HepG2 (cell line): ENCODE measurements around the gene LRTM2. TPM values are rescaled to one million over a fixed set of nuclear protein-coding genes. Genes with fewer than 3 reads are reported as not detected.

Experiments
- ARNTL ChIP-seq: sonication (generic); formaldehyde crosslinking; IDR thresholded peaks from 2 replicates; pipeline ENCODE4 v1.4.0; 2020; ENCODE audit warnings: mild to moderate bottlenecking, missing genetic modification reagents
- ATF6 ChIP-seq: sonication (generic); formaldehyde crosslinking; conservative IDR thresholded peaks from 2 replicates; pipeline ENCODE4 v1.4.0; 2020; ENCODE audit warnings: missing genetic modification reagents
- HNF1B ChIP-seq: sonication (generic); formaldehyde crosslinking; IDR thresholded peaks from 2 replicates; pipeline ENCODE4 v1.5.1; 2020; ENCODE audit warnings: mild to moderate bottlenecking, moderate library complexity, missing genetic modification reagents
- KAT2B ChIP-seq: fragments of 150-350 bp; IDR thresholded peaks from 2 replicates; pipeline ENCODE4 v1.6.1; 2014; ENCODE audit warnings: low read depth, low read length, borderline replicate concordance
- NBN ChIP-seq: fragments of 450-650 bp; conservative IDR thresholded peaks from 2 replicates; pipeline ENCODE4 v1.6.1; 2017
- NFKB2 ChIP-seq: sonication (generic); formaldehyde crosslinking; IDR thresholded peaks from 2 replicates; pipeline ENCODE4 v1.4.0; 2020; ENCODE audit warnings: missing genetic modification reagents, borderline replicate concordance
- NPAS2 ChIP-seq: sonication (generic); formaldehyde crosslinking; IDR thresholded peaks from 2 replicates; pipeline ENCODE4 v1.8.0; 2022; ENCODE audit warnings: mild to moderate bottlenecking, missing genetic modification reagents, borderline replicate concordance
- RFXAP ChIP-seq: sonication (generic); formaldehyde crosslinking; IDR thresholded peaks from 2 replicates; pipeline ENCODE4 v1.4.0; 2020; ENCODE audit warnings: missing genetic modification reagents, borderline replicate concordance
- RORA ChIP-seq: sonication (generic); formaldehyde crosslinking; IDR thresholded peaks from 2 replicates; pipeline ENCODE4 v1.5.0; 2020; ENCODE audit warnings: mild to moderate bottlenecking, missing genetic modification reagents, moderate library complexity
- SIX4 ChIP-seq: sonication (generic); formaldehyde crosslinking; IDR thresholded peaks from 2 replicates; pipeline ENCODE4 v1.4.0; 2020; ENCODE audit warnings: missing genetic modification reagents
- THAP11 ChIP-seq: IDR thresholded peaks from 2 replicates; pipeline ENCODE4 v1.6.1; 2016; ENCODE audit warnings: missing biosample characterization, missing genetic modification reagents
- THRA ChIP-seq: sonication (generic); formaldehyde crosslinking; IDR thresholded peaks from 2 replicates; pipeline ENCODE4 v1.4.0; 2020; ENCODE audit warnings: missing genetic modification reagents, borderline replicate concordance
- ZBTB44 ChIP-seq: sonication (generic); formaldehyde crosslinking; IDR thresholded peaks from 2 replicates; pipeline ENCODE4 v1.4.0; 2020; ENCODE audit warnings: missing genetic modification reagents
- ZMAT3 ChIP-seq: sonication (generic); formaldehyde crosslinking; conservative IDR thresholded peaks from 2 replicates; pipeline ENCODE4 v1.7.0; 2021; ENCODE audit warnings: missing genetic modification reagents
- ZNF296 ChIP-seq: sonication (generic); formaldehyde crosslinking; conservative IDR thresholded peaks from 2 replicates; pipeline ENCODE4 v1.5.0; 2020; ENCODE audit warnings: mild to moderate bottlenecking, missing genetic modification reagents
- ZNF331 ChIP-seq: sonication (generic); formaldehyde crosslinking; IDR thresholded peaks from 2 replicates; pipeline ENCODE4 v1.4.0; 2020; ENCODE audit warnings: missing genetic modification reagents
- ZNF468 ChIP-seq: sonication (generic); formaldehyde crosslinking; IDR thresholded peaks from 2 replicates; pipeline ENCODE4 v1.8.0; 2022; ENCODE audit warnings: mild to moderate bottlenecking, moderate library complexity, missing genetic modification reagents
- ZNF710 ChIP-seq: sonication (generic); formaldehyde crosslinking; IDR thresholded peaks from 2 replicates; pipeline ENCODE4 v1.5.0; 2020; ENCODE audit warnings: mild to moderate bottlenecking, missing genetic modification reagents, borderline replicate concordance
- ZNF83 ChIP-seq: sonication (generic); formaldehyde crosslinking; IDR thresholded peaks from 2 replicates; pipeline ENCODE4 v1.4.0; 2020; ENCODE audit warnings: missing genetic modification reagents, mild to moderate bottlenecking, borderline replicate concordance
- polyA plus RNA-seq, 8 experiments: library from polyadenylated mRNA; depleted of rRNA in 3 of 8; stranded (reverse) in 7 of 8; unstranded in 1 of 8; fragments of >200 nt; fragmentation: Illumina TruSeq in 4 of 8; extraction: Trizol in 4 of 8; gene quantifications; 2 replicates each; pipeline versions ENCODE4 v1.2.1 to v1.2.3, GENCODE V29; 2011 to 2016; ENCODE audit warnings: low read depth in 4 of 8, missing spikeins in 1 of 8, mixed read lengths in 1 of 8; ENCODE audit not compliant: insufficient read depth in 1 of 8
- total RNA-seq, 5 experiments: library from RNA; depleted of rRNA; stranded (reverse); fragments of >200 nt; fragmentation: Illumina TruSeq; extraction: Trizol; gene quantifications; 2 replicates each; pipeline ENCODE4 v1.2.3, GENCODE V29; 2016; ENCODE audit warnings: low read depth in 1 of 5

The LRTM2 gene
- total and polyA plus RNA-seq, 2 of the 13 experiments (the other 11 are each of a cell fraction or from before 2014, with no cell fraction given) = 0.09 TPM; not detected in 1

- TF ChIP-seq ZNF296 (CRISPR knock-in tag) = peak; percentile 74; the same call in 1 of the 2 replicates
- 0 out of 2 replicates have a peak, but pooled peaks have one; percentile 83 for TF ChIP-seq ZMAT3 (CRISPR knock-in tag)
- TF ChIP-seq RFXAP (CRISPR knock-in tag) = peak; percentile 58; the same call in 1 of the 2 replicates
- peak; percentile 43; the same call in 1 of the 2 replicates for TF ChIP-seq ZNF710 (CRISPR knock-in tag)
- TF ChIP-seq THAP11 (CRISPR knock-in tag) = peak; percentile 57
- TF ChIP-seq HNF1B (CRISPR knock-in tag) = peak; percentile 67; the same call in 1 of the 2 replicates
- 0 out of 2 replicates have a peak, but pooled peaks have one; percentile 39 for TF ChIP-seq SIX4 (CRISPR knock-in tag)
- peak; percentile 97; the same call in 1 of the 2 replicates for TF ChIP-seq NFKB2
- peak; percentile 96; the same call in 1 of the 2 replicates for TF ChIP-seq ZBTB44 (CRISPR knock-in tag)
- TF ChIP-seq ZNF468 (CRISPR knock-in tag) = no peak
- peak; percentile 27; the same call in 1 of the 2 replicates for TF ChIP-seq ARNTL (CRISPR knock-in tag)
- TF ChIP-seq THRA (CRISPR knock-in tag) = peak; percentile 79
- TF ChIP-seq RORA = no peak
- TF ChIP-seq NPAS2 (CRISPR knock-in tag) = no peak
- 0 out of 2 replicates have a peak, but pooled peaks have one; percentile 59 for TF ChIP-seq ATF6 (CRISPR knock-in tag)
- peak; percentile 91 for TF ChIP-seq ZNF331 (CRISPR knock-in tag)
- TF ChIP-seq ZNF83 = peak; percentile 81; the same call in 1 of the 2 replicates
- TF ChIP-seq KAT2B = no peak
- TF ChIP-seq NBN = no peak
Observed at GRCh38 chr12:1830981-1831963, 10.9 kb downstream of the LRTM2 start (continued).
